T-helper 9 cell (primary cell): ENCODE data around the gene MS4A14.
"Not testable (repeated sequence)": the region's sequence is repeated elsewhere in the genome, so short reads cannot be mapped to it uniquely, and the experiment has no call there.

Source experiments
- DNase-seq: peaks from one replicate; pipeline ENCODE4 v3.0.0-alpha.2; 2020

MS4A14 gene

GRCh38 chr11:60390419-60390818 is 5.8 kb upstream of the MS4A14 start:
- no peak for DNase-seq

- no peak for DNase-seq
These were observed 3.9 kb upstream of the MS4A14 start for GRCh38 chr11:60392361-60392760.

DNA sequence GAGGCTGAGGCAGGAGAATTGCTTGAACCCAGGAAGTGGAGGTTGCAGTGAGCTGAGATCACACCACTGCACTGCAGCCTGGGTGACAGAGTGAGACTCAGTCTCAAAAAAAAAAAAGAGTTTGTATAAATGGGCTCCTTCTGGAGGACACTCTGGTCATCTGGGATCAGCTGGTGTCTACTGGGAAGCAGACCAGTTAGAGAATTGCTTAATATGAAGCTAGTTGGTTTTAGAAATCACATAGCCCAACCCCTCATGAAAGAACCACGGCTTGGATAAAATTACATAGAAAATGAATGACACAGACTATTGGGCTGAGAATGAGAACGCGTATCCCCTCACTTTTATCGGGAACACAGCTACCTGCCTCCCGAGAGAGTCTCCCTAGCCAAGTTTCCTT is 3.2 kb upstream of the MS4A14 start:
- DNase-seq: no peak

GRCh38 chr11:60394666-60395380 is 1.4 kb upstream of the MS4A14 start:
- DNase-seq: no peak

DNA sequence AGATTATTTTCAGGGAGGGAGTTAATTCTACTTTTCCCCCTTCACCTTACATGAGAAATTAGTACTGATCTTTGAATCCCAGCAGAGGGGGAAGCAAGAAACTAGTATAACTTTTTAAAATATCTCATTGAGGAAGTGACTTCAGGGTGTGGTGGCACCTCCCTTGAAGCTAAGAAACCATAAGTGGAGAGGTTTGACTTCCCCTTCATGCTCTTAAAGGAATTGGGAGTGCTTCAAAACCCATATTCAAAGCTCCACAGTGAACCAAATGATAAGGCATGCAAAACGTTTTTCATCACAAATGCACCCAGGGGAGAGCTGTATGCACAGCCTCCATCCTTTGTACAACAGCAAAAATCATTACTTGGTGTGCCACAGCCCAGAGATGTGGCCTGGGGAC is 540 bp downstream of the MS4A14 start:
- no peak for DNase-seq

GRCh38 chr11:60420015-60420414 is 23.8 kb downstream of the MS4A14 start:
- DNase-seq: no peak

- DNase-seq: no peak
These were observed 26.4 kb downstream of the MS4A14 start for GRCh38 chr11:60422609-60423008.

- DNase-seq: no peak
These were observed 32.3 kb downstream of the MS4A14 start for GRCh38 chr11:60428517-60428916.

DNA sequence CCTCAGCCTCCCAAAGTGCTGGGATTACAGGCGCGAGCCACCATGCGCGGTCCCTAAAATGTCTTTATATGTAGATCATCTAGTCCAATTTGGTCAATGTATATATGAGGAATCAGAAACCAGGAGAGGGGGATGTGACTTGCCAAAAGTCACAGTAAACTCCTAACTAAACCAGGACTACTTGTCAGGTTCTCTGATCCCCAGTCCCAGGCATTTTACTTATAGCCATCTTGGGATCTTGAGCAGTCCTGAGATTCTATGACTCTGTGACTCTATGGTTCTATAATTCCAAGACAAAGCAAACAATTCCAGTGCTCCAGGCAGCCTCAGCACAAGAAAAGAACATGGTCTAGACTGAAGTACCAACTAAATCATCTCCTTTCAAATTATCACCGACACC is 33.0 kb downstream of the MS4A14 start, which contains the start of gene MS4A5:
Gene MS4A5 (plus strand): TSS at position 301 of the 400 bp plus-strand sequence. CDS start 103 bp downstream, outside the sequence.
- no peak for DNase-seq

DNA sequence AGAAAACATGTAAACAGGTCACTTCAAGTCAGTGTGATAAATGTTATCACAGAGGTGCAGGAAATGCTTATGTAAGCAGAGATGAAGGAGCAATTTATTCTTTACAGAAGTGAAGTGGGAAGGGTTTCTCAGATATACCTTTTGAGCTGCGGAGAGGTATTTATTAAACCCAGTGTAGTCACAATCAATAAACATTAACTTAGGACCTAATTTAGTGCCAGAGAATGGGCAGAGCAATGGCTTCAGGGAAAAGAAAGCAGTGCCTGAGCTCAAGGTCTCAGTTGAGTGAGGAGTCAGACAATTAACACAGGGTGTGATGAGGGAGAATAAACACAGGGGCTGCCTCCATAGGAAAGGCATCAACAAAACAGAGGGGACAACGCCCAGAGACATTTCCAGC is 35.0 kb downstream of the MS4A14 start:
- no peak for DNase-seq

DNA sequence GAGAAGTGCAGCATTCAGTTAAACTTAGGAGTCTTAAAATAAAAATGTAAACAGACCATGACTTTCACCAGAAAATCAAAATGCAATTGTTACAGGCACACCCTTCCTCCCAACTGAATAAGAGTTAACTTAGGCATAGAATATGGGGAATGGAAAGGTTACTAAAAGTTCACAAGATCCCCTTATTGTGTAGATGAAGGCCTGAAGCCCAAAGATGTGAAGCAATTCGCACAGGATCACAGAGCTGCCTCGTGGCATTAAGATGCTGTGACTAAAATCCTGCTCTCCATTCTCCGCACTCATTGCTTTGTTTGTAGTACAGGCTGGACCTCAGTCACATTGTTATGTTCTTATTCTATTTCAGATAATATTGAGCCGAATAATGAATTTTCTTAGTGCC is 37.1 kb downstream of the MS4A14 start:
- DNase-seq: no peak

GRCh38 chr11:60447070-60447469 is 50.8 kb downstream of the MS4A14 start:
- DNase-seq: no peak

DNA sequence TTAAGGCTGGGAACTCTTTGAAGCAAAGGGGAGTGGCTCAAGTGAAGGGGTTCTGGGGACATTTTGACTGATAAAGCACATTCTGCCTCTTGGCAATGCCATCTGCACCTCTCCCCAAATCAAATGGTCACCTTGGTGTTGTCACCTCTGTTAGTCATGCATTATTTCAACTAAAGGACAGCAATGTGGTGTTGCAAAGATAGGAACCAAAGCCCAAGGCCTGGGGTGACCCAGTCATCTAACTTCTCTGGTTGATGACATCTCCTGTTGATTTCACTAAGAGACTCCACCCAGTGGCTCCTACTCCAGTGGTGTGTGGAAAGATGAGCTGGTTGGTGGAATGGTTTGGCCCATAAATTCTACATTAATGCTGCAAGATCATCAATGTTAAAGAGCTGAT is 51.6 kb downstream of the MS4A14 start:
- no peak for DNase-seq

DNA sequence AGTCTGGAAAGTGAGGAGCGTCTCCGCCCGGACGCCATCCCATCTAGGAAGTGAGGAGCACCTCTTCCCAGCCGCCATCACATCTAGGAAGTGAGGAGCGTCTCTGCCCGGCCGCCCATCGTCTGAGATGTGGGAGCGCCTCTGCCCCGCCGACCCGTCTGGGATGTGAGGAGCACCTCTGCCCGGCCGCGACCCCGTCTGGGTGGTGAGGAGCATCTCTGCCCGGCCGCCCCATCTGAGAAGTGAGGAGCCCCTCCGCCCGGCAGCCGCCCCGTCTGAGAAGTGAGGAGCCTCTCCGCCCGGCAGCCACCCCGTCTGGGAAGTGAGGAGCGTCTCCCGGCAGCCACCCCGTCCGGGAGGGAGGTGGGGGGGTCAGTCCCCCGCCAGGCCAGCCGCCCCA is 54.9 kb downstream of the MS4A14 start:
- DNase-seq: not testable (repeated sequence)

GRCh38 chr11:60454212-60454611 is 58.0 kb downstream of the MS4A14 start:
- no peak for DNase-seq

- DNase-seq: no peak
These were observed 59.3 kb downstream of the MS4A14 start, which contains the start of gene MS4A1 for GRCh38 chr11:60455531-60456042. TSS of gene MS4A1 (plus strand) at chr11:60455847. CDS start at chr11:60462375, 6,528 bp downstream.

DNA sequence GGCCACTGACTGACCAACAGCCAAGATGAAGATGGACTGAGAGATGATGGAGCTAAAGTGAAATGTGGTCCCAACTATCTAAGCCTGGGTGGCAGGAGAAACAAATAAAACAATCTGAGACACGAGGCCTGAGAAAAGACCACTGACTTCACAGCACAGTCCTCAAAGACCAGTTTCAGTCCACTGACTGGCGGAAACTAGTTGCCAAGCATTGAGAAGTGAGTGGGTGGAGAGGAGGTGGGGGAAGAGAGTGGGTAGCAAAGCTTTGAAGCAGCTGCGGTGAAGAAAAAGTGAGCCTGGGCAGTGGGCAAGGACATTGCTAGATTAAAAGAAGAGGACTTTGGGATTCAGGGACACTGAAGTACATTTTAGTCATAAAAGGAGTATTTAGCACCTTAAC is 61.3 kb downstream of the MS4A14 start:
- DNase-seq: no peak

DNA sequence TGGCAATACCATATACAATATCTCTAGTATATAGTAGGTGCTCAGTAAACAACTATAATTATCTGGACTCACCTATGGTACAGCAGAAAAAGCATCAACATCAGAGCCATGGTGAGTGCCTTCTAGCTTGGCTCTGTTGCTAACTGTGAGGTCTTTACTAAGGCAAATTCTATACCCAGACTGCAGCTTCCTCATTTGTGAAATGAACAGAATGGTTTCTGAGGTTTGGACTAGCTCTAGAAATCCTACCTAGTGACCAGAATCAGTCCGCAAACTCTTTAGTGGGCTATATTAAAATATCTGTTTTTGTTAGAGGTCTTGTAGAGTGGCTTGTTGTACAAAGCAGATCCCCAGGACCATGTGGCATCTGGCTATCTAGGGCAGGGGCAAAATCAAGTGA is 63.1 kb downstream of the MS4A14 start:
- DNase-seq: no peak
